Measurements from ENCODE around the gene FMO5. TPM values are rescaled to one million over a fixed set of nuclear protein-coding genes. Genes with fewer than 3 reads are reported as not detected.
A peak's percentile ranks its signal among the peaks of the same experiment; 100 is the strongest.

The FMO5 gene
- total and polyA plus RNA-seq, 2 experiments from 2014 or later = 0.73 to 0.84 TPM

DNA sequence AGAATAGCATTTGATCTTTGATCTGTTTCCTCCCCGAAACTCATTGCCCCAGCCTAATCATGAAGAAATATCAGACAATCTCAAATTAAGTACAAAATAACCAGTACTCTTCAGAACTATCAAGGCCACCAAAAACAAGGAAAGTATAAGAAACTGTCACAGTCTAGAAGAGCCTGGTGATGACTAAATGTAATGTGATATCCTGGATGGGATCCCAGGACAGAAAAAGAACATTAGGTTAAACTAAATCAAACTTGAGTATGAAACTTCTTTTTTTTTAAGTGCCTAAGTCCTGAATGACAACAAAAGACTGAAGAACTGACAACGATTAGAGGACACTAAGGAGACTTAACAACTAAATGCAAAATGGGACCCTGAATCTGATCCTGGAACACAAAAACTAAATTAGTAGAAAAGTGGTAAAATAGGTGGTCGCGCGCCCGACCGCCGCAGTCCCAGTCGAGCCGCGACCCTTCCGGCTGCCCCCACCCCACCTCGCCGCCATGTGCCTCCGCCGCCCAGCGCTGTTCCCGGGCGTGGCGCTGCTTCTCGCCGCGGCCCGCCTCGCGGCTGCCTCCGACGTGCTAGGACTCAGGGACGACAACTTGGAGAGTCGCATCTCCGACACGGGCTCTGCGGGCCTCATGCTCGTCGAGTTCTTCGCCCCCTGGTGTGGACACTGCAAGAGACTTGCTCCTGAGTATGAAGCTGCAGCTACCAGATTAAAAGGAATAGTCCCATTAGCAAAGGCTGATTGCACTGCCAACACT lies 47.3 kb downstream of the FMO5 start (continued):
- TF ChIP-seq, protein P1, sequence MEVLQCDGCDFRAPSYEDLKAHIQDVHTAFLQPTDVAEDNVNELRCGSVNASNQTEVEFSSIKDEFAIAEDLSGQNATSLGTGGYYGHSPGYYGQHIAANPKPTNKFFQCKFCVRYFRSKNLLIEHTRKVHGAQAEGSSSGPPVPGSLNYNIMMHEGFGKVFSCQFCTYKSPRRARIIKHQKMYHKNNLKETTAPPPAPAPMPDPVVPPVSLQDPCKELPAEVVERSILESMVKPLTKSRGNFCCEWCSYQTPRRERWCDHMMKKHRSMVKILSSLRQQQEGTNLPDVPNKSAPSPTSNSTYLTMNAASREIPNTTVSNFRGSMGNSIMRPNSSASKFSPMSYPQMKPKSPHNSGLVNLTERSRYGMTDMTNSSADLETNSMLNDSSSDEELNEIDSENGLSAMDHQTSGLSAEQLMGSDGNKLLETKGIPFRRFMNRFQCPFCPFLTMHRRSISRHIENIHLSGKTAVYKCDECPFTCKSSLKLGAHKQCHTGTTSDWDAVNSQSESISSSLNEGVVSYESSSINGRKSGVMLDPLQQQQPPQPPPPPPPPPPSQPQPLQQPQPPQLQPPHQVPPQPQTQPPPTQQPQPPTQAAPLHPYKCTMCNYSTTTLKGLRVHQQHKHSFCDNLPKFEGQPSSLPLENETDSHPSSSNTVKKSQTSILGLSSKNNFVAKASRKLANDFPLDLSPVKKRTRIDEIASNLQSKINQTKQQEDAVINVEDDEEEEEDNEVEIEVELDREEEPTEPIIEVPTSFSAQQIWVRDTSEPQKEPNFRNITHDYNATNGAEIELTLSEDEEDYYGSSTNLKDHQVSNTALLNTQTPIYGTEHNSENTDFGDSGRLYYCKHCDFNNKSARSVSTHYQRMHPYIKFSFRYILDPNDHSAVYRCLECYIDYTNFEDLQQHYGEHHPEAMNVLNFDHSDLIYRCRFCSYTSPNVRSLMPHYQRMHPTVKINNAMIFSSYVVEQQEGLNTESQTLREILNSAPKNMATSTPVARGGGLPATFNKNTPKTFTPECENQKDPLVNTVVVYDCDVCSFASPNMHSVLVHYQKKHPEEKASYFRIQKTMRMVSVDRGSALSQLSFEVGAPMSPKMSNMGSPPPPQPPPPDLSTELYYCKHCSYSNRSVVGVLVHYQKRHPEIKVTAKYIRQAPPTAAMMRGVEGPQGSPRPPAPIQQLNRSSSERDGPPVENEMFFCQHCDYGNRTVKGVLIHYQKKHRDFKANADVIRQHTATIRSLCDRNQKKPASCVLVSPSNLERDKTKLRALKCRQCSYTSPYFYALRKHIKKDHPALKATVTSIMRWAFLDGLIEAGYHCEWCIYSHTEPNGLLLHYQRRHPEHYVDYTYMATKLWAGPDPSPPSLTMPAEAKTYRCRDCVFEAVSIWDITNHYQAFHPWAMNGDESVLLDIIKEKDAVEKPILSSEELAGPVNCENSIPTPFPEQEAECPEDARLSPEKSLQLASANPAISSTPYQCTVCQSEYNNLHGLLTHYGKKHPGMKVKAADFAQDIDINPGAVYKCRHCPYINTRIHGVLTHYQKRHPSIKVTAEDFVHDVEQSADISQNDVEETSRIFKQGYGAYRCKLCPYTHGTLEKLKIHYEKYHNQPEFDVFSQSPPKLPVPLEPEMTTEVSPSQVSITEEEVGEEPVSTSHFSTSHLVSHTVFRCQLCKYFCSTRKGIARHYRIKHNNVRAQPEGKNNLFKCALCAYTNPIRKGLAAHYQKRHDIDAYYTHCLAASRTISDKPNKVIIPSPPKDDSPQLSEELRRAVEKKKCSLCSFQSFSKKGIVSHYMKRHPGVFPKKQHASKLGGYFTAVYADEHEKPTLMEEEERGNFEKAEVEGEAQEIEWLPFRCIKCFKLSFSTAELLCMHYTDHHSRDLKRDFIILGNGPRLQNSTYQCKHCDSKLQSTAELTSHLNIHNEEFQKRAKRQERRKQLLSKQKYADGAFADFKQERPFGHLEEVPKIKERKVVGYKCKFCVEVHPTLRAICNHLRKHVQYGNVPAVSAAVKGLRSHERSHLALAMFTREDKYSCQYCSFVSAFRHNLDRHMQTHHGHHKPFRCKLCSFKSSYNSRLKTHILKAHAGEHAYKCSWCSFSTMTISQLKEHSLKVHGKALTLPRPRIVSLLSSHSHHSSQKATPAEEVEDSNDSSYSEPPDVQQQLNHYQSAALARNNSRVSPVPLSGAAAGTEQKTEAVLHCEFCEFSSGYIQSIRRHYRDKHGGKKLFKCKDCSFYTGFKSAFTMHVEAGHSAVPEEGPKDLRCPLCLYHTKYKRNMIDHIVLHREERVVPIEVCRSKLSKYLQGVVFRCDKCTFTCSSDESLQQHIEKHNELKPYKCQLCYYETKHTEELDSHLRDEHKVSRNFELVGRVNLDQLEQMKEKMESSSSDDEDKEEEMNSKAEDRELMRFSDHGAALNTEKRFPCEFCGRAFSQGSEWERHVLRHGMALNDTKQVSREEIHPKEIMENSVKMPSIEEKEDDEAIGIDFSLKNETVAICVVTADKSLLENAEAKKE (CRISPR knock-in tag; IDR thresholded peaks at IDR 0.05) = no peak
- TF ChIP-seq ZNF331 (CRISPR knock-in tag; IDR thresholded peaks at IDR 0.05; ENCODE audit: low read depth) (no peak), NANOG (IDR thresholded peaks at IDR 0.05; ENCODE audit: borderline replicate concordance) (no peak), ZNF114 (CRISPR knock-in tag; IDR thresholded peaks at IDR 0.05) (no peak), POLR2AphosphoS5 (IDR thresholded peaks at IDR 0.05; ENCODE audit: low read depth) (no peak)
- TF ChIP-seq, protein P2, sequence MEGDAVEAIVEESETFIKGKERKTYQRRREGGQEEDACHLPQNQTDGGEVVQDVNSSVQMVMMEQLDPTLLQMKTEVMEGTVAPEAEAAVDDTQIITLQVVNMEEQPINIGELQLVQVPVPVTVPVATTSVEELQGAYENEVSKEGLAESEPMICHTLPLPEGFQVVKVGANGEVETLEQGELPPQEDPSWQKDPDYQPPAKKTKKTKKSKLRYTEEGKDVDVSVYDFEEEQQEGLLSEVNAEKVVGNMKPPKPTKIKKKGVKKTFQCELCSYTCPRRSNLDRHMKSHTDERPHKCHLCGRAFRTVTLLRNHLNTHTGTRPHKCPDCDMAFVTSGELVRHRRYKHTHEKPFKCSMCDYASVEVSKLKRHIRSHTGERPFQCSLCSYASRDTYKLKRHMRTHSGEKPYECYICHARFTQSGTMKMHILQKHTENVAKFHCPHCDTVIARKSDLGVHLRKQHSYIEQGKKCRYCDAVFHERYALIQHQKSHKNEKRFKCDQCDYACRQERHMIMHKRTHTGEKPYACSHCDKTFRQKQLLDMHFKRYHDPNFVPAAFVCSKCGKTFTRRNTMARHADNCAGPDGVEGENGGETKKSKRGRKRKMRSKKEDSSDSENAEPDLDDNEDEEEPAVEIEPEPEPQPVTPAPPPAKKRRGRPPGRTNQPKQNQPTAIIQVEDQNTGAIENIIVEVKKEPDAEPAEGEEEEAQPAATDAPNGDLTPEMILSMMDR (conservative IDR thresholded peaks at IDR 0.05; ENCODE audit: low read depth in 2 of 2) = peak in 1 of 2 experiments; percentile 4; a peak in 1 of 4 replicates

Data from GM23338 (cell line).